ENCODE results near the gene CCR5. TPM values are rescaled to one million over a fixed set of nuclear protein-coding genes. Genes with fewer than 3 reads are reported as not detected.
A peak's percentile ranks its signal among the peaks of the same experiment; 100 is the strongest.

Gene CCR5
- total RNA-seq, 3 donors from 2014 or later, result 0.73 to 0.98 (median 0.96) TPM

DNA sequence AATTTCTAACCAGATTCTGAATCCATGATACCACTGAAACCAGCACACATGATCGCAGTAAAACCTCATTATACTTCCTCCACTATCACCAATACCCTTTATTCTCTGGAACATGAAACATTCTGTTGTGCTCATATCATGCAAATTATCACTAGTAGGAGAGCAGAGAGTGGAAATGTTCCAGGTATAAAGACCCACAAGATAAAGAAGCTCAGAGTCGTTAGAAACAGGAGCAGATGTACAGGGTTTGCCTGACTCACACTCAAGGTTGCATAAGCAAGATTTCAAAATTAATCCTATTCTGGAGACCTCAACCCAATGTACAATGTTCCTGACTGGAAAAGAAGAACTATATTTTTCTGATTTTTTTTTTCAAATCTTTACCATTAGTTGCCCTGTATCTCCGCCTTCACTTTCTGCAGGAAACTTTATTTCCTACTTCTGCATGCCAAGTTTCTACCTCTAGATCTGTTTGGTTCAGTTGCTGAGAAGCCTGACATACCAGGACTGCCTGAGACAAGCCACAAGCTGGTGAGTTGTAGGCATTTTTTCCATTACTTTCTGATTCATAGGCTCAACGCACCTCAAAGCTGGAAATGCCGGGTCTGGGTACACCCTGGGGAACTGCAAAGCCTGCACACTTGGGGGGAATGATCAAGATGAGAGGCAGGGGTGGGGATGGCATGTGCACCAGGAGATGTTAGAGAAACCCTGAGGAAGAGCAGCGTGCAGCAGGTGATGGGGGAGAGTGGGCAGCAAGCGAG is 16.9 kb upstream of the CCR5 start, which contains the start of gene CCR2:
CCR2 (plus strand) TSS at position 465 of the 764 bp plus-strand sequence. CDS start 3,417 bp downstream, outside the sequence.
- H3K27ac ChIP-seq, result no peak within 1 kb of the TSS
- intact Hi-C loops (cut with DNase I; ENCODE audit: low total_unique reads), result no loop called here
- no peaks in the 10 kb centered on the region for H3K4me1 ChIP-seq
- DNase-seq (ENCODE audit: low spot score in 2 of 2), result no peak
- H3K9me3 ChIP-seq, result no peaks in the 10 kb centered on the region
- no peaks in the 10 kb centered on the region for H3K36me3 ChIP-seq
- H3K4me3 ChIP-seq, result peak within 1 kb of the TSS in 1 of 3 donors; percentile 13
- TF ChIP-seq POLR2A (IDR thresholded peaks at IDR 0.05) (no peak), POLR2AphosphoS5 (IDR thresholded peaks at IDR 0.05) (no peak)
- TF ChIP-seq, protein P1, sequence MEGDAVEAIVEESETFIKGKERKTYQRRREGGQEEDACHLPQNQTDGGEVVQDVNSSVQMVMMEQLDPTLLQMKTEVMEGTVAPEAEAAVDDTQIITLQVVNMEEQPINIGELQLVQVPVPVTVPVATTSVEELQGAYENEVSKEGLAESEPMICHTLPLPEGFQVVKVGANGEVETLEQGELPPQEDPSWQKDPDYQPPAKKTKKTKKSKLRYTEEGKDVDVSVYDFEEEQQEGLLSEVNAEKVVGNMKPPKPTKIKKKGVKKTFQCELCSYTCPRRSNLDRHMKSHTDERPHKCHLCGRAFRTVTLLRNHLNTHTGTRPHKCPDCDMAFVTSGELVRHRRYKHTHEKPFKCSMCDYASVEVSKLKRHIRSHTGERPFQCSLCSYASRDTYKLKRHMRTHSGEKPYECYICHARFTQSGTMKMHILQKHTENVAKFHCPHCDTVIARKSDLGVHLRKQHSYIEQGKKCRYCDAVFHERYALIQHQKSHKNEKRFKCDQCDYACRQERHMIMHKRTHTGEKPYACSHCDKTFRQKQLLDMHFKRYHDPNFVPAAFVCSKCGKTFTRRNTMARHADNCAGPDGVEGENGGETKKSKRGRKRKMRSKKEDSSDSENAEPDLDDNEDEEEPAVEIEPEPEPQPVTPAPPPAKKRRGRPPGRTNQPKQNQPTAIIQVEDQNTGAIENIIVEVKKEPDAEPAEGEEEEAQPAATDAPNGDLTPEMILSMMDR (IDR thresholded peaks at IDR 0.05), result no peak
- no peaks in the 10 kb centered on the region for H3K27me3 ChIP-seq

DNA sequence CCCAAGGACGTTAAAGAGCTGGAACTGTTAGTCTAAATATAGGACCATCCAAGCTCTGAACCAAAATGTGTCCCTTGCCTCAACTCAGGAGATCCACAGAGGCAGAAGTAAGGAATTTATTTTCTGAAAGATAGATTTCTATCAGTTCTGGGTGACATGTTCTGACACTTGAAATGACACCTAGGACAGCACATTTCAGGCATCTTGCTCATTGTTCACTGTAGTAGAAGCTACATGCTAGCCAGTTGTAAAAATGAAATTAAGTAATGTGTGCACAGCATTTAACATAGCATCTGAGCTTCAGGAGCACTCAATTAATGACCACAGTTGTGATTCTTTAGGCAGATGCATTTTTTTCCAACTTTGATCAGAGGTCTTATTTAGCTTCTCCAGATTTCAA is 16.3 kb upstream of the CCR5 start:
- no peaks in the 10 kb centered on the region for H3K9me3 ChIP-seq
- no peaks in the 10 kb centered on the region for H3K4me1 ChIP-seq
- H3K27me3 ChIP-seq, result no peaks in the 10 kb centered on the region
- peak overlapping the region in 1 of 3 donors; percentile 13 for H3K4me3 ChIP-seq
- H3K27ac ChIP-seq, result no peak overlapping the region
- no peak for DNase-seq (ENCODE audit: low spot score in 2 of 2)
- H3K36me3 ChIP-seq, result no peaks in the 10 kb centered on the region
- intact Hi-C loops (cut with DNase I; ENCODE audit: low total_unique reads), result no loop called here
- TF ChIP-seq POLR2A (IDR thresholded peaks at IDR 0.05) (no peak), POLR2AphosphoS5 (IDR thresholded peaks at IDR 0.05) (no peak)
- TF ChIP-seq, protein P1 (IDR thresholded peaks at IDR 0.05), result no peak

DNA sequence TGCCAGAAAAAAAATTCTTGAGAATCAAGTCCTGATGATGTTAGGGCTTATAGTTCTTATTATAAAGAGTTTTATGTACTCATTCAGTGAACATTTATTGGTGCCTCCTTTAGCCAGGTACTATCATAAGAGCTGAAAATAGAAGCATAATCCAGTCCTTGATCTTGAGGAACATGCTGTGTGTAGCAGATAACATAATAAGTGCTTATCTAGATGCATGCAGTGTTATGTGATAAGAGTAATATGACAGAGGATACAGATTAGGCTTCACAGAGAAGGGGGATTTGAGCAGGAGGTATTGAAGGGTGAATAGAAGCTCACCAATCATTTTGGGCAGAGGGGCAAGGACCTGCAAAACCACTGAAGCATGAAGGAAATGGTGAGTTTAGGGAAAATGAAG is 15.8 kb upstream of the CCR5 start:
- Histone ChIP-seq H3K4me3 (no peak overlapping the region), H3K27ac (no peak overlapping the region), H3K36me3 (no peaks in the 10 kb centered on the region), H3K27me3 (no peaks in the 10 kb centered on the region), H3K9me3 (no peaks in the 10 kb centered on the region), H3K4me1 (no peaks in the 10 kb centered on the region)
- intact Hi-C loops (cut with DNase I; ENCODE audit: low total_unique reads), result no loop called here
- TF ChIP-seq POLR2A (IDR thresholded peaks at IDR 0.05), result no peak
- no peak for TF ChIP-seq POLR2AphosphoS5 (IDR thresholded peaks at IDR 0.05)
- TF ChIP-seq, protein P1 (IDR thresholded peaks at IDR 0.05), result no peak
- no peak for DNase-seq (ENCODE audit: low spot score in 2 of 2)

DNA sequence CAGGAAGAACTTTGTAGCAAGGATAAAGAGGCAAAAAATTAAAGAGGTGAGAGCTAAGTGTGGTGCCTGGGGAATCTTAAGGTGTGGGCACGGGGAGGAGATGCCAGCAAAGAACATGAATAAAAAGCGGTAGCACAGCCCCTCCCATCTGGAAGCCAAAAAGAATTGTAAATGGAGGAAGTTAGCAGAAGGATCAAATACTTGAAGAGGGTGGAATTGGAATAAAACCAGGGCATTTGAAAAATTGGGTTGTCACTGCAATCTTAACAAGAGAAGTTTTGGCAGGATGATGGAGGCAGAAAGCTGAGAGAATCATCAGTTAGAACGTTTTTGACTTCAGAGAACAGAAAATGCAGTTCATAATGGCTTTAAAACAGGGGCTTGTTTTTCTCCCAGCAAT is 14.5 kb upstream of the CCR5 start:
- Histone ChIP-seq H3K4me3 (no peak overlapping the region), H3K4me1 (no peaks in the 10 kb centered on the region), H3K9me3 (no peaks in the 10 kb centered on the region), H3K27ac (no peak overlapping the region), H3K27me3 (no peaks in the 10 kb centered on the region), H3K36me3 (no peaks in the 10 kb centered on the region)
- intact Hi-C loops (cut with DNase I; ENCODE audit: low total_unique reads), result no loop called here
- DNase-seq (ENCODE audit: low spot score in 2 of 2), result no peak
- TF ChIP-seq POLR2A (IDR thresholded peaks at IDR 0.05) (no peak), POLR2AphosphoS5 (IDR thresholded peaks at IDR 0.05) (no peak)
- TF ChIP-seq, protein P1 (IDR thresholded peaks at IDR 0.05), result no peak

DNA sequence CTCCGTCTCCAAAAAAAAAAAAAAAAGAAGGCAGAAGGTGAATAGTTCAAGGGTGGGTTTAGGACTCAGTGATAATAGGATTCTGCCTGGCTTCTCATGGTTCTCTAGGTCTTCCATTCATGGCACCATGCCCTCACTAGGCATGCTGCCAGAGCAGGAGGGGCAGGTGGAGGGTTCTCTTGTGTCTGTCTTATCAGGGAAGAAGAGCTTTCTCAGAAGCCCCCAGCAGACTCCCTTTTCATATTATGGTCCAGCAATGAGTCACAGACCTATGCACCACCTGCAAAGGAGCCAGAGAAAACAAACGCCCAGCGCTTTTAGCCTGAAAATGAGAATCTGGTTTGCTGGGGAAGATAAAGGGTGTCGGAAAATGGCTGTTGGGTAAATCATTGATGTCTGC is 13.8 kb upstream of the CCR5 start:
- no peak overlapping the region for H3K4me3 ChIP-seq
- no peaks in the 10 kb centered on the region for H3K4me1 ChIP-seq
- no peaks in the 10 kb centered on the region for H3K9me3 ChIP-seq
- H3K27me3 ChIP-seq, result no peaks in the 10 kb centered on the region
- H3K36me3 ChIP-seq, result no peaks in the 10 kb centered on the region
- no peak for DNase-seq (ENCODE audit: low spot score in 2 of 2)
- no peak overlapping the region for H3K27ac ChIP-seq
- intact Hi-C loops (cut with DNase I; ENCODE audit: low total_unique reads), result no loop called here
- no peak for TF ChIP-seq POLR2A (IDR thresholded peaks at IDR 0.05)
- TF ChIP-seq, protein P1 (IDR thresholded peaks at IDR 0.05), result no peak
- TF ChIP-seq POLR2AphosphoS5 (IDR thresholded peaks at IDR 0.05), result no peak

All from breast epithelium (tissue), 4 donors.